SW480 (cell line): ENCODE results near the gene PACSIN2.
A peak's percentile ranks its signal among the peaks of the same experiment; 100 is the strongest.
"Not testable (repeated sequence)": the region's sequence is repeated elsewhere in the genome, so short reads cannot be mapped to it uniquely, and the experiment has no call there.

Source experiments
- DNase-seq: peaks from one replicate; pipeline ENCODE4 v3.0.0-alpha.2; 2016; ENCODE audit warnings: low spot score

Gene PACSIN2

GRCh38 chr22:42945736-42946135 is 69.2 kb downstream of the PACSIN2 start:
- peak; percentile 49 for DNase-seq

- DNase-seq: no peak
Observed at GRCh38 chr22:42945027-42945426, 69.9 kb downstream of the PACSIN2 start.

DNA sequence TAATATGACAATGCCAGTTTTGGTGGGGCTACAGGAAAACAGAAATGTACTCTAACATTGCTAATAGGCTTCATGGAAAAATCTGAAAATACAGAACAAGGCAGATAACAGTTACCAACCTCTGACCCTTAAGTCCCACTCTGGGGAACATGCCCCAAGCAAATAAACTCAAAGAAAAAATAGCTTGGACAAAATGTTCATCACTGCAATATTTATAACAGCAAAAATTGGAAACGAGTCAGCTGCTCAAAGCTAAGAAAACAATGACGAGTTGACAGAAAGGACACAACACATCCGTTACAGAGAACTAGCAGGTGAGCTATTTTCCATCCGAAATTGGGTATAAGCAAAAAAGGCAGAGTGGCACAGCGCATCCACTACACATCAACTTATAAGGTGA is 70.5 kb downstream of the PACSIN2 start:
- no peak for DNase-seq

DNA sequence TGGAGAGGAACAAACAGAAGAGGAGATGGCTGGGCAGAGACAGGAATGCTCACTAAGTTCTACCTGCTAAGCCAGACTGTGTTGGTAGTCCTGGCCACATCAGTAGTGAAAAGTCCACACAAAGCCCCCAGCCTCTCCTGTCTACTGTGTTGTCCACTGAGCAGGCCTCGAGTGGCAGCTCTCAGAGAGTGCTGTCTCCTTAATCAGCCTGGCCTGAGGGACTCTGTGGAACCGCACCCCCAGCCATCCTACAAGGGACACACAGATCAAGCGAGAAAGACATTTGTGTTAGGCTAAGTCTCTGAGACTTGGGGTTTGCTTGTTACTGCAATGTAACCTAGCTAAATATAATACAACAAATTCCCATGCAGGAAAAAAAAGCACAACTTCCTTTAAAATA is 71.0 kb downstream of the PACSIN2 start:
- no peak for DNase-seq

DNA sequence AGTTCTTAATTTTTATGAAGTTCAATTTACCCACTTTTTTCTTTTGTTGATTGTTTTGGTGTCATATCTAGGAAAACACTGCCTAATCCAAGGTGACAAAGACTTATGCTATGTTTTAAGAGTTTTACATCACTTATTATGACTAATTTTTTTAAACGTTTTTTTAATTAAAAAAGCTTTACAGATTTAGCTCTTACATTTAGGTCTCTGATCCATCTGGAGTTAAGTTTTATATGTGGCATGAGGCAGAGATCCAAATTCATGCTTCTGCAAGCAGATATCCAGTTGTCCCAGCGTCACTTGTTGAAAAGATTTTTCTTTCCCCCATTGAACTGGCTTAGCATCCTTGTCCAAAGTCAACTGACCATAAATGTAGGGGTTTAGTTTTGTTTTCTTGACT is 72.6 kb downstream of the PACSIN2 start:
- no peak for DNase-seq

DNA sequence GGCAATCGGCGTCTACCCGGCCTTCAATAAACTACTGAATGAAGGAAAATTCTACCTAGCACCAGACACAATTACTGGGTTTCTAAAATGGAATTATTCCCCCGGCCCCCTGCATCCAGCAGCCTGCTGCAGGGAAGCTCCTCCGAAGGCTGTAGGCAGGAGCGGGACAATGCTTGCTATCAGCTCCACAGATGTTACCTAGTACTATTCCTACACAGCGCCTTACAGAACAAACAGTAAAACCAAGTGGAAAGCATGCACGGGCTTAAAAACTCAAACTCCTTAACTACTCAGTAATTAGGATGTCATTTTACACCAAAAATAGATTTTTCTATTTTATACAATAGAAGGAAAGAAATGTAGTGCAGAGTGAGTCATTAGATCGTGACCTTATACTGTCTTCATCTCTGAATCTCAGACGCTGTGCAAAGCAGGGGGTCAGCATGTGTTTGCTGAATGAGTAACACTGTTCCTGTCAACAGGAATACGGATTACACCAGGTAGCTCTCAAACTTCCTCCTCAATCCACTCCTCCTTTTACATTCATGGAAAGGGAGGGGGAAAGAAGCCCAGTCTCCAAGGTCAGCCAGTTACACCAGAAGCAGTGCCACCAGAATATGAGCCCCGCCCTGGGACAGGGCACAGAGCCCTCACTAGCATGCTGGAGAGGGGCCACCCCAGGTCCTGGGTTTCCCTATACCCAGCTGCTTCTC is 74.9 kb downstream of the PACSIN2 start:
- DNase-seq: peak; percentile 43

GRCh38 chr22:42939451-42939881 is 75.5 kb downstream of the PACSIN2 start:
- no peak for DNase-seq

DNA sequence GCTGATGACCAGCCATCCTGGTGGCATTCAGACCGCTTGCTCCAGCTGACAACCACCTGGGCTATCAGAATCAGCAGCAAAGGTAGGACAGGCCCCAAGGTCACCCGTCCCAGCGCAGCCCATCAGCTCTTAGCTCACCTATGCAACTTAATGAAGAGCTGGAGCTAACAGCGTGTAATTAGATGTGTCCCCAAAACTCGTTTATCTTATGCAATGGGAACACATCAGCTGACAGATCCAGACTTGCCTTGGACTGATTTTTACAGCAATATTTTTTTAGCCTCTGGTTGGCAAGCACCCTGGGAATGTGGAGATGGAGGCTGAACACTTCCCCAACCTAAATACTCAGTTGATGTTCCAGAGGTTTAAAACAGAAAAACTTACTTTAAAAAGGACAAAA is 76.0 kb downstream of the PACSIN2 start:
- no peak for DNase-seq

DNA sequence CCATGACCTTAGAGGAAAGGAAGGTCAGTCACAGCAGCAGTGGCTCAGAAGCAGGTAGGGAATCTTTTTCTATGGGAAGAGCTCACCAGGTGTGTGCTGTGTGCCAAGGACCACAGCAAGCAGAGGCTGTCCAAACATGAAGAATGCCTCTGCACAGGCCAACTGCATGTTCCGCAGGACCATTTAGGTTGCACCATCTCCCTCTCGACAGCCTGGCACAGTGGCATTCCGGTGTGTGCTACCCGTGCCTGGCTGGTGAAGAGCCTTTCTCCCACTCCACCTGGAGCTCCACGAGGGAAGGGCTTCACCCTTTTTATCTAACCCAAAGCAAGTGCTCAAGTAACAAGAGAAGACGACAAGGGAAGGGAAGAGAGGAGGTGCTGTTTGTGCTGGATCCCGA is 76.5 kb downstream of the PACSIN2 start:
- DNase-seq: no peak

DNA sequence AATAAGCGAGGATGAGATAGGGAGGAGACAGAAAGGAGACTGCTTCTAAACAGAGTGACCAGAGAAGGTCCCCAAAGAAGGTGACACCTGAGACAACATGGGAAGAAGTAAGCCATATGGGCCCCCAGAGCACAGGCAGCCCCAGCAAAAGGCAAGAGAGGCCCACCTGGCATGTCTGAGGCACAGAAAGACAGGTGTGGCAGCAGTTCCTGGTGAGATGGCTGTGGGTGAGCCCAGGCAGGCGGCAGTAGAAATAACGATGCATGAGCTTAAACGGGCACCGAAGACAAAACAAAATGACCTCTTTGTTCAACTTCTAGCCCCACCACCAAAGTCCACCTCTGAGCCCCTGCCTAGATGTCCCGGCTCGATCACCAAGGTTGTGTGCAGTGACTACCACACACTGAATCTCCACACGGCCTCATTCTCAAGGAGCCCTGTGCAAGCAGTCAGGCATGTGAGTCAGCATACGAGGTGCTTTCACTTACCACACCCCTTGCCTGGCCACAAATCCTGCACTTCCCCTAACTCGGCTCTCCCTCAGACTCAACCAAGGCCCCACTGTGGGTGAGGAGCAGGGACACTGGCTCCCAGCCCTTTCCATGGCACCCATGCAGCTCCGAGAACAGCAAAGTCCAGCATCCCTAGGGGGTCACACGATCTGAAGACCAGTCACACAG is 77.6 kb downstream of the PACSIN2 start:
- peak; percentile 60 for DNase-seq

GRCh38 chr22:42936680-42937079 is 78.3 kb downstream of the PACSIN2 start:
- DNase-seq: not testable (repeated sequence)

GRCh38 chr22:42934338-42934737 is 80.6 kb downstream of the PACSIN2 start:
- no peak for DNase-seq

DNA sequence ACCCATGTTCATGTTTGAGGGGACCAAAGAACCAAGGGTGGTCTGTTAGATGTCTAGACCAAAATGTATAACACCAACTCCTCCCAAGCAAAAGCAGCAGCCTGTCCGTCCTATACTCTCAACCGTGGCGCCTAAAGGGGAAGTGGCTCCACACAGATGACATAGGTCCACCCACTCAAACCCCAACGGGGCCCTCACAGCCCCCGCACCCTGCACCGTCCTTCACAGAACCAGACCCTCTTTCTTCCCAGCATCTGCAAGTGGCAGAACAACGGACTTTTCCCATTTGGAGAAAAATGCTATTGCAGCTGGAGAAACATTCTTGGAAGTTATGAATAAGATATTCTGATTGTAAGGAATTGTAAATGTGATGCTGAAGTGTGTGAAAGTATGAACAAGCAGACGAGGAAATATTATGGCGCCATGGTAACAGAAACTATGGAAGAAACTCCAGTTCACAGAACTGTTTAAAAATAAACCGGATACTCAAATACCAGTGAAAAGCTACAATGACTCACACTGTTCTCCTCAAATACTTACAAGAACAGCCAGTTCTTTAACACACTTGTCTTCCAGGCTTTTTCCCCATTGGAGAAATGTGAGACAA is 81.4 kb downstream of the PACSIN2 start:
- DNase-seq: no peak

GRCh38 chr22:42932857-42933484 is 82.0 kb downstream of the PACSIN2 start:
- no peak for DNase-seq

DNA sequence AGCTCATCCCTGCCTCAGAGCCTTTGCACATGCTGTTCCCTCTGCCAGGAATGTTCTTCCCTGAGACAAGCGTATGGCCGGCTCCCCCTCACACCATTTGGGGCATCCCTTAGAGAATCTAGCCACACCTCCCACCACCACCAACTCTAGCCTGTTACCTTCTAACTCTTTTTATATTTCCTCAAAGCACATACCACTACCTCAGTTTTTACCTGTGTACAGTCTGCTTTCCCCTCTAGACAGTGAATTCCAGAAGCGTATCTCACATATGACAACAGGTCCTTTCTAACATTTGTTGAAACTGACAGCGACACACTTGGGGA is 82.8 kb downstream of the PACSIN2 start:
- DNase-seq: no peak

GRCh38 chr22:42931421-42932196 is 83.3 kb downstream of the PACSIN2 start:
- no peak for DNase-seq

GRCh38 chr22:42930810-42931420 is 84.0 kb downstream of the PACSIN2 start:
- peak; percentile 29 for DNase-seq

GRCh38 chr22:42929838-42930155 is 85.2 kb downstream of the PACSIN2 start:
- DNase-seq: no peak

DNA sequence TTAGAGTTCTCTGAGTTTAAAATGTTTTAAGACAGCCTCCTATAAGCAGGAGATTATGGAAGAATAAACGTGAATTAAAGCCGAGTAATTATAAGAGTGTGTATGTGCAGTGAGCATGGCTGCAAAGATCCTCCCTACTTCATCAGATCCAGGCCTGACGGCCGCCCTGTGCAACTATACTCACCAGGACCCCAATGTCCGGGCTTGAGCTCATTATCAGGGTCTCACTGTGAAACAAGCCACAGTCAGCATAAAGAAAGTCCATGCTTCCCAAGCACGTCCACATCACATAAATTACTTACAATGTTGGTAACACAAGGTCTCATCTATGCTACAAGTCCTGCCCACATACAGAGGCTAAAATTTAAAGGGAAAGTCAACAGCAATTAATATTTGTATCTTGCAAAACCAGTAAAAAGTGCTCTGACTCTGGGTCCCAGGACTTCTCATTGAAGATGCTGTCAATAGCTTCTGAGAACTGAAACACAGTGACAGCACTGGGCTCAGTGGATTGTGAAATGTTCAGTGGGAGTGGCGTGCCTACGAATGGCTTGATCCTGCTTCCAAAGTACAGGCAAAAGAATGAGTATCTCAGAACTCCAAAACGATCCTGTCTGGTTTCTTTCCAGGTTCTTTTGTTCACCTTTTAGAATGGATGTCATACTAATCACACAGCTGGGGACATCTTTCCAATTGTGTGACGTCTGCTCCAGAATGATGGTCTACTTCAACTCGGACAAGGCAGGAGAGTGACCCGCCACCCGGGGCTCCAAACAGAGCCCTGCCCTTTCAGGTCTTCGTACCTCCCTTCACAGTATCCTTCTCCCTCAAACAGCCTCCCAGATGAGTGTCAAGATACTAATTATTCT is 85.7 kb downstream of the PACSIN2 start:
- no peak for DNase-seq

- DNase-seq: no peak
Observed at GRCh38 chr22:42927966-42928365, 87.0 kb downstream of the PACSIN2 start.

GRCh38 chr22:42926768-42927167 is 88.2 kb downstream of the PACSIN2 start:
- DNase-seq: no peak
